Left lung (tissue), 10 donors: ENCODE data around the gene SELENOM. TPM values are rescaled to one million over a fixed set of nuclear protein-coding genes. Genes with fewer than 3 reads are reported as not detected.
"Not testable (repeated sequence)": the region's sequence is repeated elsewhere in the genome, so short reads cannot be mapped to it uniquely, and the experiment has no call there.

Source experiments
- ATAC-seq: fragments of 200-7000 bp; cut with Tn5 transposase; one replicate; pipeline ENCODE4 v1.9.1; 2020; ENCODE audit warnings: moderate library complexity
- DNase-seq, 4 donors: peaks; one replicate each; pipeline ENCODE4 v3.0.0-alpha.2; 2013 to 2020
- H3K27ac ChIP-seq, 2 donors: fragments of 200-600 bp; sonication (generic) in 1 of 2; one replicate each; pipeline versions ENCODE4 v1.5.0 to v1.8.0; 2020 to 2021
- H3K27me3 ChIP-seq, 2 donors: fragments of 200-600 bp; sonication (generic) in 1 of 2; one replicate each; pipeline versions ENCODE4 v1.5.0 to v1.8.0; 2020 to 2021
- H3K36me3 ChIP-seq, 2 donors: fragments of 200-600 bp; sonication (generic) in 1 of 2; one replicate each; pipeline versions ENCODE4 v1.5.0 to v1.8.0; 2020 to 2021
- H3K4me1 ChIP-seq, 2 donors: fragments of 200-600 bp; one replicate each; pipeline ENCODE4 v1.8.0; 2021
- H3K4me3 ChIP-seq, 2 donors: fragments of 200-600 bp; sonication (generic) in 1 of 2; one replicate each; pipeline versions ENCODE4 v1.5.0 to v1.8.0; 2020 to 2021; ENCODE audit warnings: mild to moderate bottlenecking in 1 of 2
- H3K9me3 ChIP-seq, 2 donors: fragments of 200-600 bp; sonication (generic) in 1 of 2; one replicate each; pipeline versions ENCODE4 v1.5.0 to v1.8.0; 2020 to 2021
- CTCF ChIP-seq, 2 donors: fragments of 200-600 bp; sonication (generic) in 1 of 2; IDR thresholded peaks; one replicate each; pipeline versions ENCODE4 v1.5.0 to v1.8.0; 2021; ENCODE audit warnings: antibody characterized with exemption in 2 of 2
- intact Hi-C, 2 donors: fragments of 100-400 bp; cut with DNase I; formaldehyde crosslinking; loops; one replicate each; pipeline versions ENCODE4 v1.11.2 to v1.14.2; 2022
- polyA plus RNA-seq, 6 donors: library from polyadenylated mRNA; unstranded; fragments of 120-200 nt; gene quantifications; one replicate each; pipeline ENCODE4 v1.2.1, GENCODE V29; 2013; ENCODE audit not compliant: insufficient read length in 6 of 6
- total RNA-seq, 2 donors: library from RNA; stranded (reverse); fragmentation: NEBNext Ultra II Directional; extraction: Animal tissue kit (Norgen Biotek cat#: 25700); gene quantifications; one replicate each; pipeline ENCODE4 v1.2.1, GENCODE V29; 2021
- donor health status: DM: no; HTN: yes; CAD: no.
- donor health status: DM: no; HTN: no; CAD: no.

SELENOM gene
- total and polyA plus RNA-seq, 8 donors, result 7.8 to 115 (median 13.7) TPM

GRCh38 chr22:31099841-31100761 lies 7.3 kb downstream of the SELENOM start:
- Histone ChIP-seq H3K36me3 (peaks cover 0 to 81% of the 10 kb centered on the region in 2 donors), H3K27me3 (no peaks in the 10 kb centered on the region), H3K4me1 (no peaks in the 10 kb centered on the region), H3K4me3 (no peak overlapping the region), H3K27ac (no peak overlapping the region), H3K9me3 (no peaks in the 10 kb centered on the region)
- intact Hi-C loops, result no loop called here
- TF ChIP-seq CTCF (IDR thresholded peaks at IDR 0.05), result no peak
- no peak for DNase-seq
- ATAC-seq, result no peak

GRCh38 chr22:31099386-31099785 lies 8.0 kb downstream of the SELENOM start:
- intact Hi-C loops, result no loop called here
- no peak overlapping the region for H3K4me3 ChIP-seq
- no peaks in the 10 kb centered on the region for H3K27me3 ChIP-seq
- DNase-seq, result no peak
- H3K36me3 ChIP-seq, result peaks cover 0 to 81% of the 10 kb centered on the region in 2 donors
- ATAC-seq, result no peak
- H3K9me3 ChIP-seq, result no peaks in the 10 kb centered on the region
- no peak for TF ChIP-seq CTCF (IDR thresholded peaks at IDR 0.05)
- H3K27ac ChIP-seq, result no peak overlapping the region
- no peaks in the 10 kb centered on the region for H3K4me1 ChIP-seq

GRCh38 chr22:31098632-31099110 lies 8.7 kb downstream of the SELENOM start:
- H3K4me1 ChIP-seq, result no peaks in the 10 kb centered on the region
- no peaks in the 10 kb centered on the region for H3K9me3 ChIP-seq
- no peak overlapping the region for H3K4me3 ChIP-seq
- ATAC-seq, result no peak
- intact Hi-C loops, result no loop called here
- peaks cover 0 to 81% of the 10 kb centered on the region in 2 donors for H3K36me3 ChIP-seq
- H3K27ac ChIP-seq, result no peak overlapping the region
- no peak for DNase-seq
- no peak for TF ChIP-seq CTCF (IDR thresholded peaks at IDR 0.05)
- H3K27me3 ChIP-seq, result no peaks in the 10 kb centered on the region

- Histone ChIP-seq H3K36me3 (peaks cover 0 to 86% of the 10 kb centered on the region in 2 donors), H3K27ac (no peak overlapping the region)
- intact Hi-C loops, result no loop called here
These were observed 9.3 kb downstream of the SELENOM start for GRCh38 chr22:31097941-31098631.

GRCh38 chr22:31097539-31097938 lies 9.8 kb downstream of the SELENOM start:
- peaks cover 0 to 91% of the 10 kb centered on the region in 2 donors for H3K36me3 ChIP-seq
- H3K27me3 ChIP-seq, H3K27ac ChIP-seq, H3K4me1 ChIP-seq, intact Hi-C loops, H3K4me3 ChIP-seq, H3K9me3 ChIP-seq, DNase-seq, ATAC-seq: not testable (repeated sequence)

More at GRCh38 chr22:31097941-31098631, 9.3 kb downstream of the SELENOM start:
- H3K27me3 ChIP-seq, result no peaks in the 10 kb centered on the region
- ATAC-seq, result no peak
- H3K9me3 ChIP-seq, result no peaks in the 10 kb centered on the region
- DNase-seq, result no peak
- no peak for TF ChIP-seq CTCF (IDR thresholded peaks at IDR 0.05)
- no peak overlapping the region for H3K4me3 ChIP-seq
- no peaks in the 10 kb centered on the region for H3K4me1 ChIP-seq
